Measurements from ENCODE around the gene TUBA4B. TPM values are rescaled to one million over a fixed set of nuclear protein-coding genes. Genes with fewer than 3 reads are reported as not detected.
"Not testable (repeated sequence)": the region's sequence is repeated elsewhere in the genome, so short reads cannot be mapped to it uniquely, and the experiment has no call there.

Gene TUBA4B
- total and polyA plus RNA-seq, 2 donors (not counting 3 experiments of a cell fraction or from before 2014, with no cell fraction given), result not detected

DNA sequence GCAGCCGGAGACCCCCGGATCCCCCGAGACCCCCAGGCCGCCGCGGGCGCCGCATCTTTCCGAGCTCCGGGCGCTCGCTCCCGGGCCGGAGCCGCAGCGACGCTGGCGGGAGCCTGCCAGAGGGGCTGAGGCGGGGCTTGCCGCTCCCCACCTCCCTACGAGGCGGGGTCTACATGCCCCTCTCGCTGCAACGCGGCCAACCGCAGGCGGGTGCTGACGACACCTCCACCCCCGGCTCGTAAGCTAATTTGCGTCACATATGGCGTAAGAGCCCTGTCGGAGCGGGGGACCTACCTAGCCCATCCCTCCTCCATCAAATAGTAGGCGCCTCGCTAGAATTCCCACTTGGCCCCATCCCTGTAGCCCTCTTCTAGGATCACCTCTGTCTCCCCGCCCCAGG lies 56.2 kb downstream of the TUBA4B start, which contains the start of gene PTPRN:
Gene PTPRN (minus strand): TSS at position 124 of the 400 bp plus-strand sequence. CDS start 69 bp downstream, at position 55.
- Histone ChIP-seq H3K9me3 (replicated peaks; ENCODE audit: control insufficient read depth, insufficient read depth, low read length) (no peaks in the 10 kb centered on the region), H2AFZ (ENCODE audit: low read depth, low read length) (no peak within 1 kb of the TSS), H3K27me3 (ENCODE audit: control insufficient read depth in 2 of 2, insufficient read depth in 2 of 2, low read length in 2 of 2) (peaks cover 13 to 16% of the 10 kb centered on the region in 2 experiments), H3K4me1 (ENCODE audit: control insufficient read depth, extremely low read depth, insufficient read depth, low read length) (no peaks in the 10 kb centered on the region), H3K36me3 (ENCODE audit: control insufficient read depth in 2 of 2, extremely low read depth in 1 of 2, insufficient read depth in 2 of 2, low read length in 2 of 2) (no peaks in the 10 kb centered on the region), H3K9me1 (replicated peaks; ENCODE audit: control insufficient read depth, extremely low read depth, insufficient read depth, low read length) (no peaks in the 10 kb centered on the region), H3K79me2 (ENCODE audit: control insufficient read depth, insufficient read depth, low read length) (no peaks in the 10 kb centered on the region), H3K27ac (ENCODE audit: insufficient read depth, low read depth, low read length) (no peak within 1 kb of the TSS), H4K20me1 (replicated peaks; ENCODE audit: control insufficient read depth, extremely low read depth, insufficient read depth, low read length) (no peaks in the 10 kb centered on the region), H3K4me2 (ENCODE audit: insufficient read depth, low read length) (no peak within 1 kb of the TSS), H3K9ac (replicated peaks; ENCODE audit: extremely low read depth, insufficient read depth, low read length) (no peak within 1 kb of the TSS), H3K4me3 (replicated peaks in 1 of 3; ENCODE audit: insufficient read depth in 1 of 3, low read depth in 1 of 3, low read length in 3 of 3) (no peak within 1 kb of the TSS)
- intact Hi-C loops (cut with micrococcal nuclease), result no loop called here
- dilution Hi-C loops (cut with MboI; ENCODE audit: extremely low pct_ligation_motif_present, low sequenced_read_pairs), result no loop called here
- DNase-seq (ENCODE audit: low read depth, low spot score), result no peak
- CTCF ChIA-PET, result interaction anchor here (1.2 kb wide), 1 partner anchor 15 kb away, joined by 5 read pairs; no protein-coding TSS in a partner anchor
- BruUV-seq (replicated peaks), result no TSS peak
- TF ChIP-seq POLR2AphosphoS5 (IDR thresholded peaks at IDR 0.05; ENCODE audit: insufficient read depth, low read depth, low read length) (no peak), POLR2A (IDR thresholded peaks at IDR 0.05; ENCODE audit: low read depth, low read length) (no peak), GATA2 (IDR thresholded peaks at IDR 0.05; ENCODE audit: insufficient read depth, insufficient read length, low read depth, low read length) (no peak), MAX (IDR thresholded peaks at IDR 0.05; ENCODE audit: insufficient read depth, insufficient read length) (no peak), JUN (IDR thresholded peaks at IDR 0.05; ENCODE audit: borderline replicate concordance, insufficient read depth, insufficient read length, low read depth) (no peak), FOS (IDR thresholded peaks at IDR 0.05; ENCODE audit: borderline replicate concordance, insufficient read depth, low read length) (no peak), MYC (IDR thresholded peaks at IDR 0.05; ENCODE audit: low read depth, low read length) (no peak), EZH2 (IDR thresholded peaks at IDR 0.05; ENCODE audit: borderline replicate concordance, low read depth, low read length, severe bottlenecking) (no peak)
- TF ChIP-seq, protein P1, sequence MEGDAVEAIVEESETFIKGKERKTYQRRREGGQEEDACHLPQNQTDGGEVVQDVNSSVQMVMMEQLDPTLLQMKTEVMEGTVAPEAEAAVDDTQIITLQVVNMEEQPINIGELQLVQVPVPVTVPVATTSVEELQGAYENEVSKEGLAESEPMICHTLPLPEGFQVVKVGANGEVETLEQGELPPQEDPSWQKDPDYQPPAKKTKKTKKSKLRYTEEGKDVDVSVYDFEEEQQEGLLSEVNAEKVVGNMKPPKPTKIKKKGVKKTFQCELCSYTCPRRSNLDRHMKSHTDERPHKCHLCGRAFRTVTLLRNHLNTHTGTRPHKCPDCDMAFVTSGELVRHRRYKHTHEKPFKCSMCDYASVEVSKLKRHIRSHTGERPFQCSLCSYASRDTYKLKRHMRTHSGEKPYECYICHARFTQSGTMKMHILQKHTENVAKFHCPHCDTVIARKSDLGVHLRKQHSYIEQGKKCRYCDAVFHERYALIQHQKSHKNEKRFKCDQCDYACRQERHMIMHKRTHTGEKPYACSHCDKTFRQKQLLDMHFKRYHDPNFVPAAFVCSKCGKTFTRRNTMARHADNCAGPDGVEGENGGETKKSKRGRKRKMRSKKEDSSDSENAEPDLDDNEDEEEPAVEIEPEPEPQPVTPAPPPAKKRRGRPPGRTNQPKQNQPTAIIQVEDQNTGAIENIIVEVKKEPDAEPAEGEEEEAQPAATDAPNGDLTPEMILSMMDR (IDR thresholded peaks at IDR 0.05; ENCODE audit: extremely low read depth in 1 of 2, insufficient read depth in 1 of 2, low read depth in 1 of 2, low read length in 2 of 2), result no peak
- POLR2A ChIA-PET, result no interaction called here
- no peak for FAIRE-seq

DNA sequence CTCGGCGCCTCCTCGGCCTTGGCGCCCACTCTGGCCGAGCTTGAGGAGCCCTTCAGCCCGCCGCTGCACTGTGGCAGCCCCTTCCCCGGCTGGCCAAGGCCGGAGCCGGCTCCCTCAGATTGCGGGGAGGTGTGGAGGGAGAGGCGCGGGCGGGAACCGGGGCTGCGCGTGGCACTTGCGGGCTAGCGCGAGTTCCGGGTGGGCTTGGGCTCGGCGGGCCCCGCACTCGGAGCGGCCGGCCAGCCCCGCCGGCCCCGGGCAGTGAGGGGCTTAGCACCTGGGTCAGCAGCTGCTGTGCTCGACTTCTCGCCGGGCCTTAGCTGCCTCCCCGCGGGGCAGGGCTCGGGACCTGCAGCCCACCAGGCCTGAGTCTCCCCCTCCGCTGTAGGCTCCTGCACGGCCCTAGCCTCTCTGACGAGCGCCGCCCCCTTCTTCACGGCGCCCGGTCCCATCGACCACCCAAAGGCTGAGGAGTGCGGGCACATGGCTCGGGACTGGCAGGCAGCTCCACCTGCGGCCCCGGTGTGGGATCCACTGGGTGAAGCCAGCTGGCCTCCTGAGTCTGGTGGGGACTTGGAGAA lies 59.7 kb downstream of the TUBA4B start:
- H3K36me3 ChIP-seq (ENCODE audit: control insufficient read depth in 2 of 2, extremely low read depth in 1 of 2, insufficient read depth in 2 of 2, low read length in 2 of 2); H3K9me3 ChIP-seq (replicated peaks; ENCODE audit: control insufficient read depth, insufficient read depth, low read length); H3K4me2 ChIP-seq (ENCODE audit: insufficient read depth, low read length); H3K79me2 ChIP-seq (ENCODE audit: control insufficient read depth, insufficient read depth, low read length); dilution Hi-C loops (cut with MboI; ENCODE audit: extremely low pct_ligation_motif_present, low sequenced_read_pairs); H3K9ac ChIP-seq (replicated peaks; ENCODE audit: extremely low read depth, insufficient read depth, low read length); intact Hi-C loops (cut with micrococcal nuclease); H3K9me1 ChIP-seq (replicated peaks; ENCODE audit: control insufficient read depth, extremely low read depth, insufficient read depth, low read length); BruUV-seq (replicated peaks); H4K20me1 ChIP-seq (replicated peaks; ENCODE audit: control insufficient read depth, extremely low read depth, insufficient read depth, low read length); FAIRE-seq; H3K4me3 ChIP-seq (replicated peaks in 1 of 3; ENCODE audit: insufficient read depth in 1 of 3, low read depth in 1 of 3, low read length in 3 of 3); H2AFZ ChIP-seq (ENCODE audit: low read depth, low read length); H3K27ac ChIP-seq (ENCODE audit: insufficient read depth, low read depth, low read length); POLR2A ChIA-PET; H3K4me1 ChIP-seq (ENCODE audit: control insufficient read depth, extremely low read depth, insufficient read depth, low read length); DNase-seq (ENCODE audit: low read depth, low spot score): not testable (repeated sequence)
- CTCF ChIA-PET, result interaction anchor here (1.0 kb wide), 1 partner anchor 162 kb away, joined by 3 read pairs; no protein-coding TSS in a partner anchor
- H3K27me3 ChIP-seq (ENCODE audit: control insufficient read depth in 2 of 2, insufficient read depth in 2 of 2, low read length in 2 of 2), result peaks cover 13 to 14% of the 10 kb centered on the region in 2 experiments

Data from endothelial cell of umbilical vein (primary cell).